HG02840 (cell line): ENCODE measurements around the gene GALNT17.

Experiments used
- ATAC-seq: cut with Tn5 transposase; IDR thresholded peaks from one replicate; pipeline ENCODE4 v1.9.1; 2021; ENCODE audit warnings: mild to moderate bottlenecking, moderate library complexity, moderate number of reproducible peaks; ENCODE audit not compliant: unreplicated experiment, low FRiP score

The GALNT17 gene

DNA sequence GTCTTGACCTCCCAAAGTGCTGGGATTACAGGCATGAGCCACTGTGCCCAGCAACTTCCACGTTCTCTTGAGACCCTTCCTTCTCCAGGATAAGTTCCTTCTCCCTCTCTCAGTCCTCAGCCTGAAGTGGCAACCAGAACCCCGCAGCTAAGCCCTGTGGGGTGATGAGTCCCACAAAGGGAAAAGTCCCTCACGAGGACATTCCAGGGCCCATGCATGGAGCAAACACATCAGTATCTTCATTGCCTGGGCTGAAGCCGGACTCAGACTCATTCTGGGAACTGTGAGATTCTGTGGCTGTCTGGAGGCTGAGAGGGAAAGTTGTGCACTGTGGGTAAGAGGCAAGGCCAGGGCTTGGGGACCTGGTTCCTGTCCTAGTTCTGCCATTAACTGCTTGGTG, 622.9 kb downstream of the GALNT17 start:
- ATAC-seq = no peak

DNA sequence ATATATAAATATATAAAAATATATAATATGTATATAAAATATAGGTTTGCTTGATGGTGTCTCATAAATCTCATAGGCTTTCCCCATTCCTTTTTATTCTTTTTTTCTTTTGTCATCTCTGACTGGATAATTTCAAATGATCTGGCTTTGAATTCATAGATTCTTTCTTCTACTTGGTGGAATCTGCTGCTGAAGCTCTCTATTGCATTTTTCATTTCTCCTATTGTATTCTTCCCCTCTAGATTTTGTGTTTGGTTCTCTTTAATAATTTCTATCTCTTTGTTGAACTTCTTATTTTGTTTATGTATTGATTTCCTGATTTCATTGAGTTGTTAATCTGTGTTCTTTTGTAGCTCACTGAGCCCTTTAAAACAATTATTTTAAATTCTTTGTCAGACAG, 629.4 kb downstream of the GALNT17 start:
- no peak for ATAC-seq
